Mesenchymal stem cell (in vitro differentiated cells and primary cell): ENCODE measurements around the gene DIO3.

Experiments
- DNase-seq: peaks from one replicate; pipeline ENCODE4 v3.0.0-alpha.2; 2013
- H2AFZ ChIP-seq: one replicate; pipeline ENCODE4 v1.6.1; 2013; ENCODE audit warnings: low read depth, mild to moderate bottlenecking, control low read depth, inconsistent platforms, low read length, moderate library complexity
- H2AK5ac ChIP-seq: 2 replicates; pipeline ENCODE4 v1.6.1; 2013; ENCODE audit warnings: low read length, moderate library complexity, mild to moderate bottlenecking, inconsistent platforms; ENCODE audit not compliant: severe bottlenecking
- H2BK120ac ChIP-seq: one replicate; pipeline ENCODE4 v1.6.1; 2013; ENCODE audit warnings: low read depth, mild to moderate bottlenecking, inconsistent platforms, low read length, moderate library complexity
- H2BK12ac ChIP-seq, 2 experiments: one replicate each; pipeline ENCODE4 v1.6.1; 2013; ENCODE audit warnings: inconsistent platforms in 2 of 2, low read length in 2 of 2, mild to moderate bottlenecking in 2 of 2, moderate library complexity in 2 of 2, control low read depth in 1 of 2
- H2BK15ac ChIP-seq: one replicate; pipeline ENCODE4 v1.6.1; 2013; ENCODE audit warnings: mild to moderate bottlenecking, low read depth, inconsistent platforms; ENCODE audit not compliant: poor library complexity, severe bottlenecking
- H2BK5ac ChIP-seq: 2 replicates; pipeline ENCODE4 v1.6.1; 2013; ENCODE audit warnings: low read depth, mild to moderate bottlenecking, low read length, control low read depth, inconsistent platforms; ENCODE audit not compliant: poor library complexity, severe bottlenecking
- H3K14ac ChIP-seq, 2 experiments: one replicate each; pipeline ENCODE4 v1.6.1; 2013; ENCODE audit warnings: inconsistent platforms in 2 of 2, low read length in 2 of 2, control low read depth in 1 of 2, mild to moderate bottlenecking in 1 of 2, moderate library complexity in 1 of 2
- H3K18ac ChIP-seq, 2 experiments: one replicate each; pipeline ENCODE4 v1.6.1; 2013; ENCODE audit warnings: inconsistent platforms in 2 of 2, low read length in 2 of 2, control low read depth in 1 of 2, low read depth in 1 of 2, mild to moderate bottlenecking in 1 of 2
- H3K23ac ChIP-seq, 2 experiments: one replicate each; pipeline ENCODE4 v1.6.1; 2013; ENCODE audit warnings: inconsistent platforms in 2 of 2, low read length in 2 of 2, mild to moderate bottlenecking in 2 of 2, moderate library complexity in 2 of 2, control low read depth in 1 of 2
- H3K27ac ChIP-seq: 2 replicates; pipeline ENCODE4 v1.5.1; 2013; ENCODE audit warnings: mild to moderate bottlenecking, moderate library complexity, low read length, control low read depth, inconsistent platforms; ENCODE audit not compliant: poor library complexity, severe bottlenecking
- H3K27me3 ChIP-seq, 2 experiments: 2 replicates each; pipeline versions ENCODE4 v1.6.1 to v1.7.0; 2013; ENCODE audit warnings: low read length in 2 of 2, mild to moderate bottlenecking in 2 of 2, moderate library complexity in 2 of 2, control low read depth in 1 of 2, inconsistent platforms in 1 of 2; ENCODE audit not compliant: control insufficient read depth in 1 of 2, insufficient read depth in 1 of 2
- H3K36me3 ChIP-seq, 2 experiments: 2 replicates each; pipeline versions ENCODE4 v1.6.1 to v1.7.0; 2013; ENCODE audit warnings: low read length in 2 of 2, control low read depth in 1 of 2, inconsistent platforms in 1 of 2, low read depth in 1 of 2, mild to moderate bottlenecking in 1 of 2; ENCODE audit not compliant: insufficient read depth in 2 of 2, control insufficient read depth in 1 of 2
- H3K4ac ChIP-seq, 2 experiments: one replicate each; pipeline ENCODE4 v1.6.1; 2013; ENCODE audit warnings: inconsistent platforms in 2 of 2, low read length in 2 of 2, mild to moderate bottlenecking in 2 of 2, moderate library complexity in 2 of 2, control low read depth in 1 of 2, low read depth in 1 of 2
- H3K4me1 ChIP-seq: 2 replicates; pipeline ENCODE4 v1.6.1; 2013; ENCODE audit warnings: low read depth, low read length, control low read depth; ENCODE audit not compliant: control insufficient read depth, insufficient read depth
- H3K4me2 ChIP-seq: 2 replicates; pipeline ENCODE4 v1.6.1; 2013; ENCODE audit warnings: low read length, mild to moderate bottlenecking, inconsistent platforms; ENCODE audit not compliant: poor library complexity, severe bottlenecking
- H3K4me3 ChIP-seq, 2 experiments: 2 replicates each; pipeline versions ENCODE4 v1.5.1 to v1.7.0; 2013; ENCODE audit warnings: low read length in 2 of 2, mild to moderate bottlenecking in 2 of 2, control low read depth in 1 of 2, low read depth in 1 of 2; ENCODE audit not compliant: insufficient read depth in 1 of 2
- H3K79me1 ChIP-seq: replicated peaks from 2 replicates; pipeline ENCODE4 v1.6.1; 2013; ENCODE audit warnings: mild to moderate bottlenecking, control low read depth, low read length, inconsistent platforms; ENCODE audit not compliant: poor library complexity, severe bottlenecking
- H3K9ac ChIP-seq: 2 replicates; pipeline ENCODE4 v1.7.0; 2013; ENCODE audit warnings: mild to moderate bottlenecking, low read length, moderate library complexity
- H3K9me3 ChIP-seq: 2 replicates; pipeline ENCODE4 v1.7.0; 2013; ENCODE audit warnings: mild to moderate bottlenecking, low read length; ENCODE audit not compliant: control insufficient read depth
- H4K8ac ChIP-seq: one replicate; pipeline ENCODE4 v1.6.1; 2013; ENCODE audit warnings: inconsistent platforms, mild to moderate bottlenecking, low read length, moderate library complexity
- H4K91ac ChIP-seq: one replicate; pipeline ENCODE4 v1.6.1; 2013; ENCODE audit warnings: mild to moderate bottlenecking, low read length, inconsistent platforms
- WGBS: methylation state at CpG from one replicate; pipeline ENCODE4 v1.1.7; 2013; ENCODE audit warnings: mixed read lengths; 5-methylcytosine and 5-hydroxymethylcytosine counted together

Gene DIO3

DNA sequence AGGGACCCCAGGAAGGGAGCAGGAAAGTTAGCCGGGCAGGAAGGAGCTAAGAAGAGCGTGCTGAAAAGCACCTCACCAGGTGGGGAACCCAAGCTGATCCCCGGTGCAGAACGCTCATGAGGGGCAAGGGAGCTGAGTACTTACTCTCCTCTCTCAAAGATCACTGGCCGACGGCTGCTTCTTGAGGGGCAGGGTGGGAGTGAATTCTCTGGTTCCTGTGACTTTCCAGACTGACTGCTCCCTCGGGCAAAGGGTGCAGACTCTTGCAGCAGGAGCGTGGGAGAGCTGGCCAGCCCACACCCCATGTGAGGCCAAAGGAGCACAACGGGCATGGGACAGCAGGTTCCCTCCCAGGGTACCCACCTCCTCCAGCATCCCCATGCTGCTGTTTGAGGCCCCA is 44.9 kb upstream of the DIO3 start:
- no peak overlapping the region for H3K4me3 ChIP-seq
- no peak overlapping the region for H2BK15ac ChIP-seq
- no peak overlapping the region for H2AK5ac ChIP-seq
- no peak overlapping the region for H4K91ac ChIP-seq
- no peak overlapping the region for H3K4me2 ChIP-seq
- WGBS, result 73% methylated on average over 6 of the region's 9 CpGs
- H3K23ac ChIP-seq, result no peak overlapping the region
- no peak overlapping the region for H3K14ac ChIP-seq
- H2BK120ac ChIP-seq, result no peak overlapping the region
- H3K36me3 ChIP-seq, result no peaks in the 10 kb centered on the region
- no peak overlapping the region for H4K8ac ChIP-seq
- H3K4ac ChIP-seq, result no peak overlapping the region
- no peak overlapping the region for H3K9ac ChIP-seq
- no peak overlapping the region for H3K18ac ChIP-seq
- peaks cover 1% of the 10 kb centered on the region for H3K4me1 ChIP-seq
- H2BK12ac ChIP-seq, result no peak overlapping the region
- H3K9me3 ChIP-seq, result peaks cover 8% of the 10 kb centered on the region
- no peak overlapping the region for H2AFZ ChIP-seq
- no peak overlapping the region for H2BK5ac ChIP-seq
- peaks cover 0 to 11% of the 10 kb centered on the region in 2 experiments for H3K27me3 ChIP-seq
- no peaks in the 10 kb centered on the region for H3K79me1 ChIP-seq
- DNase-seq, result no peak
- no peak overlapping the region for H3K27ac ChIP-seq

GRCh38 chr14:101518611-101519473 is 42.5 kb upstream of the DIO3 start:
- H3K18ac ChIP-seq, result no peak overlapping the region
- H3K36me3 ChIP-seq, result no peaks in the 10 kb centered on the region
- H3K4ac ChIP-seq, result no peak overlapping the region
- peaks cover 0 to 18% of the 10 kb centered on the region in 2 experiments for H3K27me3 ChIP-seq
- no peaks in the 10 kb centered on the region for H3K79me1 ChIP-seq
- no peak overlapping the region for H4K91ac ChIP-seq
- no peak overlapping the region for H3K14ac ChIP-seq
- H3K4me3 ChIP-seq, result no peak overlapping the region
- H2BK15ac ChIP-seq, result no peak overlapping the region
- H3K9ac ChIP-seq, result no peak overlapping the region
- H4K8ac ChIP-seq, result no peak overlapping the region
- no peak for DNase-seq
- no peak overlapping the region for H2BK12ac ChIP-seq
- H2AFZ ChIP-seq, result no peak overlapping the region
- H3K4me1 ChIP-seq, result peaks cover 1% of the 10 kb centered on the region
- H3K23ac ChIP-seq, result no peak overlapping the region
- no peak overlapping the region for H3K4me2 ChIP-seq
- H2BK120ac ChIP-seq, result no peak overlapping the region
- peaks cover 8% of the 10 kb centered on the region for H3K9me3 ChIP-seq
- 76% methylated on average over 27 of the region's 28 CpGs for WGBS
- H2AK5ac ChIP-seq, result no peak overlapping the region
- no peak overlapping the region for H3K27ac ChIP-seq
- no peak overlapping the region for H2BK5ac ChIP-seq

- H2BK5ac ChIP-seq, result no peak overlapping the region
- H3K4me3 ChIP-seq, result no peak overlapping the region
- H2AFZ ChIP-seq, result no peak overlapping the region
- no peak overlapping the region for H3K18ac ChIP-seq
- H3K79me1 ChIP-seq, result no peaks in the 10 kb centered on the region
- H3K27ac ChIP-seq, result no peak overlapping the region
- no peak overlapping the region for H2BK15ac ChIP-seq
- peaks cover 1% of the 10 kb centered on the region for H3K9me3 ChIP-seq
- no peak overlapping the region for H3K4me2 ChIP-seq
- H3K4ac ChIP-seq, result no peak overlapping the region
- no peak for DNase-seq
- no peak overlapping the region for H3K9ac ChIP-seq
- no peak overlapping the region for H2BK120ac ChIP-seq
- no peak overlapping the region for H3K14ac ChIP-seq
- WGBS, result 88% methylated on average over 30 of the region's 30 CpGs
- H2AK5ac ChIP-seq, result no peak overlapping the region
- peaks cover 1% of the 10 kb centered on the region for H3K4me1 ChIP-seq
- no peak overlapping the region for H3K23ac ChIP-seq
- no peak overlapping the region for H4K91ac ChIP-seq
- no peak overlapping the region for H4K8ac ChIP-seq
- H2BK12ac ChIP-seq, result no peak overlapping the region
- no peaks in the 10 kb centered on the region for H3K36me3 ChIP-seq
- peaks cover 0 to 29% of the 10 kb centered on the region in 2 experiments for H3K27me3 ChIP-seq
These were observed 40.4 kb upstream of the DIO3 start for GRCh38 chr14:101520621-101521472.

- no peak overlapping the region for H2BK12ac ChIP-seq
- H2BK5ac ChIP-seq, result no peak overlapping the region
- no peak overlapping the region for H3K4ac ChIP-seq
- no peak overlapping the region for H3K18ac ChIP-seq
- H3K9ac ChIP-seq, result no peak overlapping the region
- H3K79me1 ChIP-seq, result no peaks in the 10 kb centered on the region
- H3K27ac ChIP-seq, result no peak overlapping the region
- no peak overlapping the region for H3K23ac ChIP-seq
- H3K14ac ChIP-seq, result no peak overlapping the region
- DNase-seq, result no peak
- 90% methylated on average over 13 of the region's 17 CpGs for WGBS
- no peak overlapping the region for H2BK120ac ChIP-seq
- no peak overlapping the region for H4K8ac ChIP-seq
- no peak overlapping the region for H2BK15ac ChIP-seq
- H3K36me3 ChIP-seq, result no peaks in the 10 kb centered on the region
- no peak overlapping the region for H3K4me2 ChIP-seq
- no peak overlapping the region for H4K91ac ChIP-seq
- peaks cover 0 to 36% of the 10 kb centered on the region in 2 experiments for H3K27me3 ChIP-seq
- no peak overlapping the region for H2AK5ac ChIP-seq
- peaks cover 1% of the 10 kb centered on the region for H3K4me1 ChIP-seq
- no peak overlapping the region for H2AFZ ChIP-seq
- no peak overlapping the region for H3K4me3 ChIP-seq
- H3K9me3 ChIP-seq, result no peaks in the 10 kb centered on the region
These were observed 39.8 kb upstream of the DIO3 start for GRCh38 chr14:101521473-101521915.
